HepG2 (cell line): ENCODE measurements around the gene PLEKHG2.

Experiments used
- FOXC1 ChIP-seq: sonication (generic); formaldehyde crosslinking; IDR thresholded peaks from 2 replicates; pipeline ENCODE4 v1.8.0; 2022; ENCODE audit warnings: mild to moderate bottlenecking, missing genetic modification reagents, borderline replicate concordance
- NCOR1 ChIP-seq: fragments of 200-600 bp; sonication (generic); IDR thresholded peaks from 2 replicates; pipeline ENCODE4 v1.7.0; 2017; ENCODE audit warnings: antibody characterized with exemption, low read length, borderline replicate concordance
- NFYB ChIP-seq: sonication (generic); formaldehyde crosslinking; IDR thresholded peaks from 2 replicates; pipeline ENCODE4 v1.4.0; 2020; ENCODE audit warnings: missing genetic modification reagents
- POLR2A ChIP-seq, 2 experiments: IDR thresholded peaks; 2 replicates each; pipeline ENCODE4 v1.6.1; 2011; ENCODE audit warnings: low read depth in 2 of 2, low read length in 2 of 2, mild to moderate bottlenecking in 1 of 2, moderate library complexity in 1 of 2; ENCODE audit not compliant: insufficient read depth in 1 of 2
- TCF7L2 ChIP-seq: IDR thresholded peaks from 2 replicates; pipeline ENCODE4 v1.6.1; 2011; ENCODE audit warnings: mild to moderate bottlenecking, low read depth, low read length, moderate library complexity
- ZNF431 ChIP-seq: sonication (generic); formaldehyde crosslinking; IDR thresholded peaks from 2 replicates; pipeline ENCODE4 v1.9.0; 2022; ENCODE audit warnings: missing genetic modification reagents, low read depth, mild to moderate bottlenecking, borderline replicate concordance
- ZSCAN29 ChIP-seq: sonication (generic); formaldehyde crosslinking; conservative IDR thresholded peaks from 2 replicates; pipeline ENCODE4 v1.4.0; 2020; ENCODE audit warnings: mild to moderate bottlenecking, missing genetic modification reagents
- TF ChIP-seq, protein P1 (sequence below): sonication (generic); formaldehyde crosslinking; IDR thresholded peaks from 2 replicates; pipeline ENCODE4 v1.4.0; 2020; ENCODE audit warnings: missing genetic modification reagents
- TF ChIP-seq, protein P2 (sequence below): sonication (generic); formaldehyde crosslinking; IDR thresholded peaks from 2 replicates; pipeline ENCODE4 v1.5.0; 2020; ENCODE audit warnings: mild to moderate bottlenecking, missing genetic modification reagents, moderate library complexity
- TF ChIP-seq, protein P3 (sequence below): sonication (generic); formaldehyde crosslinking; IDR thresholded peaks from 2 replicates; pipeline ENCODE4 v1.4.0; 2020; ENCODE audit warnings: missing genetic modification reagents
- TF ChIP-seq, protein P4 (sequence below): sonication (generic); formaldehyde crosslinking; IDR thresholded peaks from 2 replicates; pipeline ENCODE4 v1.8.1; 2022; ENCODE audit warnings: mild to moderate bottlenecking, missing genetic modification reagents
- TF ChIP-seq, protein P5 (sequence below): sonication (generic); formaldehyde crosslinking; IDR thresholded peaks from 2 replicates; pipeline ENCODE4 v1.8.1; 2023; ENCODE audit warnings: missing genetic modification reagents, mild to moderate bottlenecking, borderline replicate concordance
- TF ChIP-seq, protein P6 (sequence below): IDR thresholded peaks from 2 replicates; pipeline ENCODE4 v1.6.1; 2012; ENCODE audit warnings: low read length, improper control_type of control experiment

DNA sequence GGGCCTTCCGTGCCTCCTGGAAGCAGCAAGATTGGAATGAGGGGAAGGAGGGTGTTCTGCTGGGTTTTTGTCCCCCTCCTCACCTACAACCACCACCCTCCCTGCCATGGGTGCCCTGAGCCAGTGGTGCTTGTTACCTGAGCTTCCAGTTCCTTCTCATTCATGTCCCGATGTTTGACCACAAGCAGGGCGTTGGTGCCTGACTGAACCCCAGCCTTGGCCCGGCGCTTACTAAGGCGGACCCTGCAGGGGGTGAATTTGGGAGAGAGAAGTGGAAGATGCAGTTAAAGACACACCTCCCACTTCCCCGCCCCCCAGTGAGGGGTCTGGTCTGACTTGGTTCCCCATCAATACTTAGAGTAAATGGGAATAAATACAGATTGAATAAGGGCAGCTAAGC lies 25.9 kb upstream of the PLEKHG2 start:
- TF ChIP-seq ZNF431 (no peak), TCF7L2 (no peak), NCOR1 (no peak), ZSCAN29 (CRISPR knock-in tag) (no peak), NFYB (no peak), POLR2A (IDR thresholded peaks at IDR 0.05; ENCODE audit: insufficient read depth in 1 of 2, low read depth in 2 of 2, low read length in 2 of 2) (no peak), FOXC1 (CRISPR knock-in tag) (no peak)
- TF ChIP-seq, protein P1, sequence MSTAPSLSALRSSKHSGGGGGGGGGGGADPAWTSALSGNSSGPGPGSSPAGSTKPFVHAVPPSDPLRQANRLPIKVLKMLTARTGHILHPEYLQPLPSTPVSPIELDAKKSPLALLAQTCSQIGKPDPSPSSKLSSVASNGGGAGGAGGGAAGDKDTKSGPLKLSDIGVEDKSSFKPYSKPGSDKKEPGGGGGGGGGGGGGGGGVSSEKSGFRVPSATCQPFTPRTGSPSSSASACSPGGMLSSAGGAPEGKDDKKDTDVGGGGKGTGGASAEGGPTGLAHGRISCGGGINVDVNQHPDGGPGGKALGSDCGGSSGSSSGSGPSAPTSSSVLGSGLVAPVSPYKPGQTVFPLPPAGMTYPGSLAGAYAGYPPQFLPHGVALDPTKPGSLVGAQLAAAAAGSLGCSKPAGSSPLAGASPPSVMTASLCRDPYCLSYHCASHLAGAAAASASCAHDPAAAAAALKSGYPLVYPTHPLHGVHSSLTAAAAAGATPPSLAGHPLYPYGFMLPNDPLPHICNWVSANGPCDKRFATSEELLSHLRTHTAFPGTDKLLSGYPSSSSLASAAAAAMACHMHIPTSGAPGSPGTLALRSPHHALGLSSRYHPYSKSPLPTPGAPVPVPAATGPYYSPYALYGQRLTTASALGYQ (CRISPR knock-in tag), result no peak
- TF ChIP-seq, protein P2, sequence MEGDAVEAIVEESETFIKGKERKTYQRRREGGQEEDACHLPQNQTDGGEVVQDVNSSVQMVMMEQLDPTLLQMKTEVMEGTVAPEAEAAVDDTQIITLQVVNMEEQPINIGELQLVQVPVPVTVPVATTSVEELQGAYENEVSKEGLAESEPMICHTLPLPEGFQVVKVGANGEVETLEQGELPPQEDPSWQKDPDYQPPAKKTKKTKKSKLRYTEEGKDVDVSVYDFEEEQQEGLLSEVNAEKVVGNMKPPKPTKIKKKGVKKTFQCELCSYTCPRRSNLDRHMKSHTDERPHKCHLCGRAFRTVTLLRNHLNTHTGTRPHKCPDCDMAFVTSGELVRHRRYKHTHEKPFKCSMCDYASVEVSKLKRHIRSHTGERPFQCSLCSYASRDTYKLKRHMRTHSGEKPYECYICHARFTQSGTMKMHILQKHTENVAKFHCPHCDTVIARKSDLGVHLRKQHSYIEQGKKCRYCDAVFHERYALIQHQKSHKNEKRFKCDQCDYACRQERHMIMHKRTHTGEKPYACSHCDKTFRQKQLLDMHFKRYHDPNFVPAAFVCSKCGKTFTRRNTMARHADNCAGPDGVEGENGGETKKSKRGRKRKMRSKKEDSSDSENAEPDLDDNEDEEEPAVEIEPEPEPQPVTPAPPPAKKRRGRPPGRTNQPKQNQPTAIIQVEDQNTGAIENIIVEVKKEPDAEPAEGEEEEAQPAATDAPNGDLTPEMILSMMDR (CRISPR knock-in tag), result no peak
- TF ChIP-seq, protein P3, sequence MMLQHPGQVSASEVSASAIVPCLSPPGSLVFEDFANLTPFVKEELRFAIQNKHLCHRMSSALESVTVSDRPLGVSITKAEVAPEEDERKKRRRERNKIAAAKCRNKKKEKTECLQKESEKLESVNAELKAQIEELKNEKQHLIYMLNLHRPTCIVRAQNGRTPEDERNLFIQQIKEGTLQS (CRISPR knock-in tag), result no peak
- TF ChIP-seq, protein P4, sequence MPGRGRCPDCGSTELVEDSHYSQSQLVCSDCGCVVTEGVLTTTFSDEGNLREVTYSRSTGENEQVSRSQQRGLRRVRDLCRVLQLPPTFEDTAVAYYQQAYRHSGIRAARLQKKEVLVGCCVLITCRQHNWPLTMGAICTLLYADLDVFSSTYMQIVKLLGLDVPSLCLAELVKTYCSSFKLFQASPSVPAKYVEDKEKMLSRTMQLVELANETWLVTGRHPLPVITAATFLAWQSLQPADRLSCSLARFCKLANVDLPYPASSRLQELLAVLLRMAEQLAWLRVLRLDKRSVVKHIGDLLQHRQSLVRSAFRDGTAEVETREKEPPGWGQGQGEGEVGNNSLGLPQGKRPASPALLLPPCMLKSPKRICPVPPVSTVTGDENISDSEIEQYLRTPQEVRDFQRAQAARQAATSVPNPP, result no peak
- TF ChIP-seq, protein P5, sequence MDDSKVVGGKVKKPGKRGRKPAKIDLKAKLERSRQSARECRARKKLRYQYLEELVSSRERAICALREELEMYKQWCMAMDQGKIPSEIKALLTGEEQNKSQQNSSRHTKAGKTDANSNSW (CRISPR knock-in tag), result no peak
- TF ChIP-seq, protein P6, sequence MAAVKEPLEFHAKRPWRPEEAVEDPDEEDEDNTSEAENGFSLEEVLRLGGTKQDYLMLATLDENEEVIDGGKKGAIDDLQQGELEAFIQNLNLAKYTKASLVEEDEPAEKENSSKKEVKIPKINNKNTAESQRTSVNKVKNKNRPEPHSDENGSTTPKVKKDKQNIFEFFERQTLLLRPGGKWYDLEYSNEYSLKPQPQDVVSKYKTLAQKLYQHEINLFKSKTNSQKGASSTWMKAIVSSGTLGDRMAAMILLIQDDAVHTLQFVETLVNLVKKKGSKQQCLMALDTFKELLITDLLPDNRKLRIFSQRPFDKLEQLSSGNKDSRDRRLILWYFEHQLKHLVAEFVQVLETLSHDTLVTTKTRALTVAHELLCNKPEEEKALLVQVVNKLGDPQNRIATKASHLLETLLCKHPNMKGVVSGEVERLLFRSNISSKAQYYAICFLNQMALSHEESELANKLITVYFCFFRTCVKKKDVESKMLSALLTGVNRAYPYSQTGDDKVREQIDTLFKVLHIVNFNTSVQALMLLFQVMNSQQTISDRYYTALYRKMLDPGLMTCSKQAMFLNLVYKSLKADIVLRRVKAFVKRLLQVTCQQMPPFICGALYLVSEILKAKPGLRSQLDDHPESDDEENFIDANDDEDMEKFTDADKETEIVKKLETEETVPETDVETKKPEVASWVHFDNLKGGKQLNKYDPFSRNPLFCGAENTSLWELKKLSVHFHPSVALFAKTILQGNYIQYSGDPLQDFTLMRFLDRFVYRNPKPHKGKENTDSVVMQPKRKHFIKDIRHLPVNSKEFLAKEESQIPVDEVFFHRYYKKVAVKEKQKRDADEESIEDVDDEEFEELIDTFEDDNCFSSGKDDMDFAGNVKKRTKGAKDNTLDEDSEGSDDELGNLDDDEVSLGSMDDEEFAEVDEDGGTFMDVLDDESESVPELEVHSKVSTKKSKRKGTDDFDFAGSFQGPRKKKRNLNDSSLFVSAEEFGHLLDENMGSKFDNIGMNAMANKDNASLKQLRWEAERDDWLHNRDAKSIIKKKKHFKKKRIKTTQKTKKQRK, result no peak
